GM21529 (cell line): ENCODE results near the gene AJM1.

Experiments
- ATAC-seq: cut with Tn5 transposase; IDR thresholded peaks from one replicate; pipeline ENCODE4 v1.9.1; 2021; ENCODE audit not compliant: unreplicated experiment

The AJM1 gene

GRCh38 chr9:136853596-136854112 is 11.4 kb downstream of the AJM1 start:
- no peak for ATAC-seq

GRCh38 chr9:136854113-136854841 is 12.0 kb downstream of the AJM1 start:
- ATAC-seq = no peak

GRCh38 chr9:136854842-136855460 is 12.7 kb downstream of the AJM1 start:
- ATAC-seq = no peak

- ATAC-seq = no peak
Measured at GRCh38 chr9:136855461-136856078, 13.3 kb downstream of the AJM1 start.

- ATAC-seq = no peak
Measured at GRCh38 chr9:136856079-136856476, 13.8 kb downstream of the AJM1 start.

GRCh38 chr9:136856541-136857141 is 14.4 kb downstream of the AJM1 start:
- no peak for ATAC-seq

- no peak for ATAC-seq
Measured at GRCh38 chr9:136857166-136857565, 14.9 kb downstream of the AJM1 start.

- no peak for ATAC-seq
Measured at GRCh38 chr9:136857581-136858412, 15.5 kb downstream of the AJM1 start.

- ATAC-seq = no peak
Measured at GRCh38 chr9:136858452-136858843, 16.2 kb downstream of the AJM1 start.

GRCh38 chr9:136858844-136859757 is 16.8 kb downstream of the AJM1 start:
- ATAC-seq = no peak

- ATAC-seq = no peak
Measured at GRCh38 chr9:136860529-136860928, 18.3 kb downstream of the AJM1 start.

- no peak for ATAC-seq
Measured at GRCh38 chr9:136860933-136861873, 18.9 kb downstream of the AJM1 start.

GRCh38 chr9:136861874-136862457 is 19.7 kb downstream of the AJM1 start:
- no peak for ATAC-seq

GRCh38 chr9:136862849-136863622 is 20.8 kb downstream of the AJM1 start:
- no peak for ATAC-seq

- no peak for ATAC-seq
Measured at GRCh38 chr9:136863623-136864273, 21.5 kb downstream of the AJM1 start.

- no peak for ATAC-seq
Measured at GRCh38 chr9:136865041-136865767, 22.9 kb downstream of the AJM1 start.
